DND-41 (cell line): ENCODE results near the gene ACBD4.

ENCODE experiments used
- CTCF ChIP-seq: IDR thresholded peaks from 2 replicates; pipeline ENCODE4 v1.5.1; 2012; ENCODE audit warnings: borderline replicate concordance, low read length, moderate library complexity, mild to moderate bottlenecking; ENCODE audit not compliant: poor library complexity, severe bottlenecking; ENCODE audit errors: extremely low read depth
- EZH2 ChIP-seq: IDR thresholded peaks from 3 replicates; pipeline ENCODE4 v1.6.1; 2012; ENCODE audit warnings: borderline replicate concordance, low read depth, mild to moderate bottlenecking, moderate library complexity, low read length, inconsistent platforms; ENCODE audit not compliant: severe bottlenecking

- TF ChIP-seq CTCF: no peak
- no peak for TF ChIP-seq EZH2
Observed at GRCh38 chr17:45149669-45150664, 14.5 kb downstream of the ACBD4 start.
